CD14-positive monocyte (primary cell): ENCODE measurements around the gene MYO7B. TPM values are rescaled to one million over a fixed set of nuclear protein-coding genes. Genes with fewer than 3 reads are reported as not detected.

Source experiments
- DNase-seq, 3 donors: peaks; one replicate each; pipeline ENCODE4 v3.0.0-alpha.2; 2011 to 2022
- H2AFZ ChIP-seq: 2 replicates; pipeline ENCODE4 v1.6.0; 2012; ENCODE audit warnings: mild to moderate bottlenecking, low read depth, low read length, inconsistent platforms; ENCODE audit not compliant: insufficient read depth, poor library complexity, severe bottlenecking
- H3K27ac ChIP-seq, 2 donors: 1 replicate in 1 of 2; 2 replicates in 1 of 2; pipeline ENCODE4 v1.5.1; 2012 to 2013; ENCODE audit warnings: low read length in 2 of 2, control low read depth in 1 of 2, inconsistent platforms in 1 of 2, low read depth in 1 of 2, mild to moderate bottlenecking in 1 of 2
- H3K27me3 ChIP-seq, 2 donors: one replicate each; pipeline versions ENCODE4 v1.6.0 to v1.6.1; 2011 to 2013; ENCODE audit warnings: low read length in 2 of 2; ENCODE audit not compliant: control insufficient read depth in 2 of 2, insufficient read depth in 2 of 2
- H3K36me3 ChIP-seq, 2 donors: replicated peaks in 1 of 2; 1 replicate in 1 of 2; 2 replicates in 1 of 2; pipeline versions ENCODE4 v1.5.1 to v1.6.1; 2012 to 2013; ENCODE audit warnings: low read length in 2 of 2, control low read depth in 1 of 2, inconsistent platforms in 1 of 2, mild to moderate bottlenecking in 1 of 2; ENCODE audit not compliant: insufficient read depth in 2 of 2, control insufficient read depth in 1 of 2
- H3K4me1 ChIP-seq, 2 donors: 1 replicate in 1 of 2; 2 replicates in 1 of 2; pipeline versions ENCODE4 v1.5.1 to v1.6.1; 2012 to 2013; ENCODE audit warnings: low read length in 2 of 2, control low read depth in 1 of 2, inconsistent platforms in 1 of 2, mild to moderate bottlenecking in 1 of 2, moderate library complexity in 1 of 2; ENCODE audit not compliant: insufficient read depth in 2 of 2, control insufficient read depth in 1 of 2
- H3K4me2 ChIP-seq: replicated peaks from 2 replicates; pipeline ENCODE3; 2012; ENCODE audit warnings: low read length, moderate library complexity, mild to moderate bottlenecking; ENCODE audit not compliant: poor library complexity, severe bottlenecking; ENCODE audit errors: extremely low read depth
- H3K4me3 ChIP-seq, 3 experiments: fragments of 200-600 bp in 1 of 3; sonication (generic) in 1 of 3; replicated peaks in 1 of 3; 1 replicate in 2 of 3; 2 replicates in 1 of 3; pipeline ENCODE4 v1.5.1; 2011 to 2013; ENCODE audit warnings: low read length in 3 of 3, mild to moderate bottlenecking in 3 of 3, control low read depth in 2 of 3, low read depth in 2 of 3, inconsistent platforms in 1 of 3, moderate library complexity in 1 of 3
- H3K79me2 ChIP-seq: 2 replicates; pipeline ENCODE4 v1.6.0; 2012; ENCODE audit warnings: mild to moderate bottlenecking, control low read depth, inconsistent platforms, low read length, moderate library complexity; ENCODE audit not compliant: insufficient read depth
- H3K9ac ChIP-seq: 2 replicates; pipeline ENCODE4 v1.6.0; 2017; ENCODE audit warnings: low read length, mild to moderate bottlenecking; ENCODE audit not compliant: insufficient read depth, poor library complexity, severe bottlenecking
- H3K9me3 ChIP-seq, 2 donors: replicated peaks in 1 of 2; 1 replicate in 1 of 2; 2 replicates in 1 of 2; pipeline versions ENCODE4 v1.5.1 to v1.6.1; 2012 to 2013; ENCODE audit warnings: low read length in 2 of 2, control low read depth in 1 of 2; ENCODE audit not compliant: control insufficient read depth in 1 of 2, insufficient read depth in 1 of 2
- H4K20me1 ChIP-seq: 2 replicates; pipeline ENCODE4 v1.6.0; 2012; ENCODE audit warnings: mild to moderate bottlenecking, low read length, control low read depth, moderate library complexity; ENCODE audit not compliant: insufficient read depth
- H3K27ac Mint-ChIP-seq, 7 donors: one replicate each; pipeline ENCODE4 v1.8.0; 2020; ENCODE audit warnings: mild to moderate bottlenecking in 7 of 7, mixed read lengths in 7 of 7, moderate library complexity in 6 of 7, inconsistent platforms in 2 of 7
- H3K27me3 Mint-ChIP-seq, 3 donors: one replicate each; pipeline ENCODE4 v1.8.0; 2021 to 2022; ENCODE audit warnings: low read depth in 3 of 3, mild to moderate bottlenecking in 3 of 3, mixed read lengths in 3 of 3, moderate library complexity in 3 of 3, inconsistent platforms in 1 of 3
- H3K36me3 Mint-ChIP-seq, 2 donors: one replicate each; pipeline ENCODE4 v1.8.0; 2020; ENCODE audit warnings: mixed read lengths in 2 of 2, inconsistent platforms in 1 of 2, mild to moderate bottlenecking in 1 of 2
- H3K4me1 Mint-ChIP-seq: one replicate; pipeline ENCODE4 v1.8.0; 2020; ENCODE audit warnings: mild to moderate bottlenecking, mixed read lengths
- H3K4me3 Mint-ChIP-seq, 2 donors: one replicate each; pipeline ENCODE4 v1.8.0; 2020; ENCODE audit warnings: mild to moderate bottlenecking in 2 of 2, mixed read lengths in 2 of 2, moderate library complexity in 1 of 2
- H3K9me3 Mint-ChIP-seq, 7 donors: one replicate each; pipeline ENCODE4 v1.8.0; 2020 to 2022; ENCODE audit warnings: mixed read lengths in 7 of 7, mild to moderate bottlenecking in 6 of 7, moderate library complexity in 6 of 7, inconsistent platforms in 2 of 7
- CTCF ChIP-seq: fragments of 200-600 bp; IDR thresholded peaks from one replicate; pipeline ENCODE4 v1.8.0; 2022; ENCODE audit warnings: antibody characterized with exemption, mild to moderate bottlenecking
- WGBS: methylation state at CpG from one replicate; pipeline ENCODE4 v1.1.5; 2013; ENCODE audit warnings: missing lambda C conversion rate; ENCODE audit not compliant: insufficient coverage; 5-methylcytosine and 5-hydroxymethylcytosine counted together
- intact Hi-C, 2 donors: fragments of 100-400 bp; cut with micrococcal nuclease; formaldehyde crosslinking; loops; one replicate each; pipeline versions ENCODE4 v1.15.0 to v1.15.1; 2023
- polyA plus RNA-seq, 3 donors: library from polyadenylated mRNA; depleted of rRNA in 1 of 3; unstranded in 2 of 3; stranded (reverse) in 1 of 3; fragments of 300-500 nt in 2 of 3; fragments of >200 nt in 1 of 3; fragmentation: Illumina TruSeq in 2 of 3; gene quantifications; 1 replicate in 2 of 3; 2 replicates in 1 of 3; pipeline ENCODE4 v1.2.3, GENCODE V29; 2012 to 2021

Gene MYO7B
- polyA plus RNA-seq, 3 donors: 7.3 to 9.8 (median 9.0) TPM

- DNase-seq: no peak
- H3K79me2 ChIP-seq: no peaks in the 10 kb centered on the region
- H3K9me3 ChIP-seq: no peaks in the 10 kb centered on the region
- Mint-ChIP-seq H3K27ac (peak overlapping the region in 2 of 7 donors; percentile 3 to 13), H3K4me1 (peaks cover 19% of the 10 kb centered on the region), H3K36me3 (no peaks in the 10 kb centered on the region), H3K4me3 (no peak overlapping the region), H3K9me3 (peaks cover 0 to 1% (median 0%) of the 10 kb centered on the region in 7 donors), H3K27me3 (peaks cover 0 to 2% (median 0%) of the 10 kb centered on the region in 3 donors)
- H4K20me1 ChIP-seq: no peaks in the 10 kb centered on the region
- H3K36me3 ChIP-seq: no peaks in the 10 kb centered on the region
- peak overlapping the region; percentile 63 for H2AFZ ChIP-seq
- intact Hi-C loops: no loop called here
- no peak overlapping the region for H3K4me2 ChIP-seq
- H3K27ac ChIP-seq: no peak overlapping the region
- no peak overlapping the region for H3K9ac ChIP-seq
- 53% methylated on average over 16 of the region's 24 CpGs for WGBS
- no peak for TF ChIP-seq CTCF
- H3K4me1 ChIP-seq: peaks cover 14 to 17% of the 10 kb centered on the region in 2 donors
- no peaks in the 10 kb centered on the region for H3K27me3 ChIP-seq
- no peak overlapping the region for H3K4me3 ChIP-seq
These were observed 44.9 kb downstream of the MYO7B start for GRCh38 chr2:127580167-127581049.

- Histone ChIP-seq H3K79me2 (no peaks in the 10 kb centered on the region), H3K36me3 (no peaks in the 10 kb centered on the region), H3K9me3 (no peaks in the 10 kb centered on the region), H3K4me3 (no peak overlapping the region), H2AFZ (no peak overlapping the region), H3K4me1 (peaks cover 8 to 12% of the 10 kb centered on the region in 2 donors), H3K27me3 (no peaks in the 10 kb centered on the region), H3K9ac (no peak overlapping the region), H3K4me2 (no peak overlapping the region), H3K27ac (no peak overlapping the region), H4K20me1 (no peaks in the 10 kb centered on the region)
- H3K4me3 Mint-ChIP-seq: no peak overlapping the region
- DNase-seq: no peak
- peaks cover 13% of the 10 kb centered on the region for H3K4me1 Mint-ChIP-seq
- WGBS: 80% methylated on average over 1 of the region's 4 CpGs
- H3K9me3 Mint-ChIP-seq: peaks cover 0 to 1% (median 0%) of the 10 kb centered on the region in 7 donors
- TF ChIP-seq CTCF: no peak
- no peaks in the 10 kb centered on the region for H3K36me3 Mint-ChIP-seq
- intact Hi-C loops: no loop called here
- H3K27me3 Mint-ChIP-seq: peaks cover 0 to 2% (median 0%) of the 10 kb centered on the region in 3 donors
- H3K27ac Mint-ChIP-seq: no peak overlapping the region
These were observed 45.5 kb downstream of the MYO7B start for GRCh38 chr2:127581050-127581345.
